Temporal lobe (tissue), 1 donor: ENCODE measurements around the gene ZNF518B. TPM values are rescaled to one million over a fixed set of nuclear protein-coding genes. Genes with fewer than 3 reads are reported as not detected.

ENCODE experiments used
- total RNA-seq: library from RNA; depleted of rRNA; stranded (reverse); fragments of >200 nt; gene quantifications from one replicate; pipeline ENCODE4 v1.2.3, GENCODE V29; 2014

The ZNF518B gene
- total RNA-seq, 1 donor from 2014 or later: 60.5 TPM

Other genes with a start within 250 kb of the ZNF518B start
- gene CLNK, start 227.3 kb upstream of the ZNF518B start, total RNA-seq: not detected